ENCODE data around the gene ZNF22. TPM values are rescaled to one million over a fixed set of nuclear protein-coding genes. Genes with fewer than 3 reads are reported as not detected.

ZNF22 gene
- total RNA-seq, 1 experiment from 2014 or later, result 29.9 TPM

GRCh38 chr10:45001381-45002148 is 842 bp downstream of the ZNF22 start:
- H3K4me3 ChIP-seq, result peak overlapping the region; percentile 65
- POLR2A ChIA-PET (ENCODE audit: unreplicated experiment), result interaction anchor here (0.6 to 1.2 kb wide), 5 partner anchors 21 to 1021 kb away, joined by 3 to 13 read pairs (median 4); partner anchors contain the start of gene DEPP1

GRCh38 chr10:45003432-45004000 is 2.8 kb downstream of the ZNF22 start:
- Histone ChIP-seq H3K27me3 (ENCODE audit: insufficient read depth, low read depth) (no peaks in the 10 kb centered on the region), H3K79me2 (ENCODE audit: low read depth) (peaks cover 8% of the 10 kb centered on the region), H3K4me1 (replicated peaks; ENCODE audit: insufficient read depth) (peaks cover 23% of the 10 kb centered on the region), H3K9me3 (ENCODE audit: insufficient read depth, low read depth) (peaks cover 15% of the 10 kb centered on the region), H3K9me2 (ENCODE audit: insufficient read depth) (no peaks in the 10 kb centered on the region), H3K27ac (no peak overlapping the region), H3K4me3 (no peak overlapping the region), H2AFZ (no peak overlapping the region), H4K20me1 (ENCODE audit: insufficient read depth) (no peaks in the 10 kb centered on the region), H3K4me2 (no peak overlapping the region), H3F3A (ENCODE audit: insufficient read depth, low read depth) (peaks cover 14% of the 10 kb centered on the region), H3K36me3 (ENCODE audit: low read depth) (peaks cover 29% of the 10 kb centered on the region; the same call in 1 of the 2 replicates)
- no TSS peak for BruUV-seq (replicated peaks)
- CTCF ChIA-PET, result interaction anchor here (1.0 kb wide), 1 partner anchor 25 kb away, joined by 3 read pairs; the partner anchor contains the start of gene DEPP1
- no peak for DNase-seq
- intact Hi-C loops (cut with micrococcal nuclease; ENCODE audit: unreplicated experiment), result loop anchor here (5.0 to 10.0 kb wide), 2 partner anchors 41 to 371 kb away; partner anchors contain the start of gene ALOX5
- POLR2A ChIA-PET (ENCODE audit: unreplicated experiment), result interaction anchor here (0.6 kb wide), 1 partner anchor 129 kb away, joined by 6 read pairs; no protein-coding TSS in a partner anchor
- TF ChIP-seq CTCF (conservative IDR thresholded peaks at IDR 0.05) (no peak), EZH2 (IDR thresholded peaks at IDR 0.05; ENCODE audit: low read depth) (no peak)

More at GRCh38 chr10:45001381-45002148, 842 bp downstream of the ZNF22 start:
- Histone ChIP-seq H3K27me3 (ENCODE audit: insufficient read depth, low read depth) (no peaks in the 10 kb centered on the region), H3F3A (ENCODE audit: insufficient read depth, low read depth) (peaks cover 15% of the 10 kb centered on the region), H3K27ac (peak overlapping the region; percentile 60), H3K9me3 (ENCODE audit: insufficient read depth, low read depth) (peaks cover 15% of the 10 kb centered on the region), H3K9me2 (ENCODE audit: insufficient read depth) (no peaks in the 10 kb centered on the region), H3K4me1 (replicated peaks; ENCODE audit: insufficient read depth) (peaks cover 34% of the 10 kb centered on the region), H4K20me1 (ENCODE audit: insufficient read depth) (no peaks in the 10 kb centered on the region), H2AFZ (peak overlapping the region; percentile 73), H3K79me2 (ENCODE audit: low read depth) (peaks cover 8% of the 10 kb centered on the region), H3K36me3 (ENCODE audit: low read depth) (peaks cover 29% of the 10 kb centered on the region; the same call in 1 of the 2 replicates), H3K4me2 (peak overlapping the region; percentile 93)
- intact Hi-C loops (cut with micrococcal nuclease; ENCODE audit: unreplicated experiment), result loop anchor here (1.0 to 10.0 kb wide), 4 partner anchors 23 to 373 kb away; partner anchors contain the start of genes ALOX5 and DEPP1
- peak; percentile 63 to 79 for DNase-seq
- TF ChIP-seq CTCF (conservative IDR thresholded peaks at IDR 0.05) (0 out of 2 replicates have a peak, but pooled peaks have one; percentile 29), EZH2 (IDR thresholded peaks at IDR 0.05; ENCODE audit: low read depth) (no peak)
- TSS peak; percentile 33 for BruUV-seq (replicated peaks)
- CTCF ChIA-PET, result interaction anchor here (0.7 to 1.2 kb wide), 4 partner anchors 21 to 1004 kb away, joined by 3 to 15 read pairs (median 6); no protein-coding TSS in a partner anchor

DNA sequence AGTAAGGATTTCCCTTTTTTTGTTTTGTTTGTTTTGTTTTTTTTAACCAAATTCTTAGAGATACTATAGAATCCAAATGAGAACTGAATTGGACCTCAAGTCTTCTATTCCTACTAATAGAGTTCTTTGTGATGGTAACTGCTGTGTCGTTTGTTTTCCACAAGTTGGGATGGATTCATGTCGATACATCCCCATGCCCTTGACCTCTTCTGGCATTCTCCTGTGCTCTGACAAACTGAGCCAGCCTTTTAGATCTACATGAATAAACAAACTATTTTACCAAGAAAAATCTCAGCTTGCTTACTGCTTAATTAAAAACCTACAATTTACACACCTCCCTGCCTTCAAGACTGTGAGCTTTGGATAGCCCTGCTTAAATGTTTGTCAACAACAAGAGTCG is 3.9 kb downstream of the ZNF22 start:
- POLR2A ChIA-PET (ENCODE audit: unreplicated experiment), result interaction anchor here (0.7 kb wide), 1 partner anchor 1553 kb away, joined by 6 read pairs; no protein-coding TSS in a partner anchor

More for the DNA sequence above, 3.9 kb downstream of the ZNF22 start:
- Histone ChIP-seq H3K4me3 (no peak overlapping the region), H3K4me1 (replicated peaks; ENCODE audit: insufficient read depth) (peaks cover 23% of the 10 kb centered on the region), H3K27ac (no peak overlapping the region), H3K9me3 (ENCODE audit: insufficient read depth, low read depth) (peaks cover 15% of the 10 kb centered on the region), H3K27me3 (ENCODE audit: insufficient read depth, low read depth) (no peaks in the 10 kb centered on the region), H2AFZ (no peak overlapping the region), H3K9me2 (ENCODE audit: insufficient read depth) (no peaks in the 10 kb centered on the region), H4K20me1 (ENCODE audit: insufficient read depth) (no peaks in the 10 kb centered on the region), H3K36me3 (ENCODE audit: low read depth) (peaks cover 29% of the 10 kb centered on the region; the same call in 1 of the 2 replicates), H3F3A (ENCODE audit: insufficient read depth, low read depth) (peaks cover 14% of the 10 kb centered on the region), H3K79me2 (ENCODE audit: low read depth) (peaks cover 8% of the 10 kb centered on the region), H3K4me2 (no peak overlapping the region)
- CTCF ChIA-PET, result interaction anchor here (1.0 kb wide), 1 partner anchor 26 kb away, joined by 3 read pairs; the partner anchor contains the start of gene DEPP1
- no peak for DNase-seq
- TF ChIP-seq CTCF (conservative IDR thresholded peaks at IDR 0.05) (no peak), EZH2 (IDR thresholded peaks at IDR 0.05; ENCODE audit: low read depth) (no peak)
- BruUV-seq (replicated peaks), result no TSS peak
- intact Hi-C loops (cut with micrococcal nuclease; ENCODE audit: unreplicated experiment), result loop anchor here (5.0 to 10.0 kb wide), 4 partner anchors 42 to 463 kb away; partner anchors contain the start of gene ALOX5

Measured in PC-9 (cell line).